HCT116 (cell line): ENCODE measurements around the gene DNASE2B.
A peak's percentile ranks its signal among the peaks of the same experiment; 100 is the strongest.

Experiments
- CTCF ChIP-seq, 3 experiments: fragments of 200-600 bp in 1 of 3; sonication (generic) in 1 of 3; IDR thresholded peaks in 2 of 3; conservative IDR thresholded peaks in 1 of 3; 2 replicates each; pipeline ENCODE4 v1.5.1; 2012 to 2017; ENCODE audit warnings: low read depth in 2 of 3, low read length in 2 of 3, antibody characterized with exemption in 1 of 3, borderline replicate concordance in 1 of 3, control low read depth in 1 of 3, mild to moderate bottlenecking in 1 of 3, mixed read lengths in 1 of 3, mixed run types in 1 of 3, moderate library complexity in 1 of 3; ENCODE audit not compliant: insufficient read depth in 1 of 3
- EZH2phosphoT487 ChIP-seq: fragments of 200-600 bp; IDR thresholded peaks from 2 replicates; pipeline ENCODE4 v1.6.1; 2018; ENCODE audit warnings: antibody characterized with exemption, borderline replicate concordance
- POLR2A ChIP-seq: IDR thresholded peaks from 2 replicates; pipeline ENCODE4 v1.7.0; 2011; ENCODE audit warnings: borderline replicate concordance; ENCODE audit not compliant: insufficient read depth, insufficient read length; ENCODE audit errors: extremely low read depth
- POLR2AphosphoS5 ChIP-seq: IDR thresholded peaks from 2 replicates; pipeline ENCODE4 v1.6.1; 2011; ENCODE audit warnings: mild to moderate bottlenecking, low read depth, low read length, moderate library complexity
- RAD21 ChIP-seq: IDR thresholded peaks from 2 replicates; pipeline ENCODE4 v1.6.1; 2012; ENCODE audit warnings: low read depth, mild to moderate bottlenecking
- TCF7L2 ChIP-seq: IDR thresholded peaks from 2 replicates; pipeline ENCODE4 v1.7.0; 2011; ENCODE audit warnings: borderline replicate concordance, inconsistent platforms; ENCODE audit not compliant: insufficient read depth, insufficient read length; ENCODE audit errors: extremely low read depth
- YY1 ChIP-seq: IDR thresholded peaks from 2 replicates; pipeline ENCODE4 v1.6.1; 2011; ENCODE audit warnings: low read length, low read depth, moderate library complexity, mild to moderate bottlenecking; ENCODE audit not compliant: insufficient replicate concordance; ENCODE audit errors: extremely low read depth
- ZNF274 ChIP-seq: fragments of 200-500 bp; sonication (Bioruptor generic); IDR thresholded peaks from 2 replicates; pipeline ENCODE4 v1.6.1; 2014; ENCODE audit warnings: mild to moderate bottlenecking, low read depth, low read length, inconsistent platforms
- TF ChIP-seq, protein P1 (sequence below): IDR thresholded peaks from 2 replicates; pipeline ENCODE4 v1.6.1; 2012

GRCh38 chr1:84433258-84434080, 35.2 kb downstream of the DNASE2B start:
- TF ChIP-seq CTCF (IDR thresholded peaks at IDR 0.05 in 2 of 3, conservative IDR thresholded peaks at IDR 0.05 in 1 of 3; ENCODE audit: borderline replicate concordance in 1 of 3, insufficient read depth in 1 of 3, low read depth in 2 of 3, low read length in 2 of 3) = peak; percentile 65 to 86 (median 81)
- TF ChIP-seq POLR2A = no peak
- TF ChIP-seq POLR2AphosphoS5 = no peak
- TF ChIP-seq RAD21 = peak; percentile 96
- TF ChIP-seq TCF7L2 = no peak
- TF ChIP-seq EZH2phosphoT487 = no peak
- TF ChIP-seq YY1 = no peak
- TF ChIP-seq, protein P1, sequence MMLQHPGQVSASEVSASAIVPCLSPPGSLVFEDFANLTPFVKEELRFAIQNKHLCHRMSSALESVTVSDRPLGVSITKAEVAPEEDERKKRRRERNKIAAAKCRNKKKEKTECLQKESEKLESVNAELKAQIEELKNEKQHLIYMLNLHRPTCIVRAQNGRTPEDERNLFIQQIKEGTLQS = no peak
- no peak for TF ChIP-seq ZNF274
